Hepatocyte (in vitro differentiated cells): ENCODE results near the gene GALNT7.

Source experiments
- CTCF ChIP-seq: fragments of 200-600 bp; sonication (generic); IDR thresholded peaks from 2 replicates; pipeline ENCODE4 v1.5.1; 2016; ENCODE audit warnings: antibody characterized with exemption, mild to moderate bottlenecking; ENCODE audit not compliant: poor library complexity
- EZH2 ChIP-seq: fragments of 200-600 bp; sonication (generic); IDR thresholded peaks from 2 replicates; pipeline ENCODE4 v1.6.1; 2016; ENCODE audit warnings: antibody characterized with exemption, mild to moderate bottlenecking, borderline replicate concordance

- TF ChIP-seq EZH2 (no peak), CTCF (peak; percentile 87)
Measured at GRCh38 chr4:173257732-173258717, 89.4 kb downstream of the GALNT7 start.
